ENCODE measurements around the gene RNF213.

- TF ChIP-seq CTCF (IDR thresholded peaks at IDR 0.05) (no peak), POLR2AphosphoS5 (IDR thresholded peaks at IDR 0.05) (no peak), POLR2A (IDR thresholded peaks at IDR 0.05) (no peak), EP300 (IDR thresholded peaks at IDR 0.05; ENCODE audit: low read depth) (no peak)
Measured at GRCh38 chr17:80290156-80290555, 29.5 kb downstream of the RNF213 start.
